ENCODE results near the gene NPFFR1. TPM values are rescaled to one million over a fixed set of nuclear protein-coding genes. Genes with fewer than 3 reads are reported as not detected.

The NPFFR1 gene
- total RNA-seq, 4 donors from 2014 or later = 0.16 TPM; not detected in 3

DNA sequence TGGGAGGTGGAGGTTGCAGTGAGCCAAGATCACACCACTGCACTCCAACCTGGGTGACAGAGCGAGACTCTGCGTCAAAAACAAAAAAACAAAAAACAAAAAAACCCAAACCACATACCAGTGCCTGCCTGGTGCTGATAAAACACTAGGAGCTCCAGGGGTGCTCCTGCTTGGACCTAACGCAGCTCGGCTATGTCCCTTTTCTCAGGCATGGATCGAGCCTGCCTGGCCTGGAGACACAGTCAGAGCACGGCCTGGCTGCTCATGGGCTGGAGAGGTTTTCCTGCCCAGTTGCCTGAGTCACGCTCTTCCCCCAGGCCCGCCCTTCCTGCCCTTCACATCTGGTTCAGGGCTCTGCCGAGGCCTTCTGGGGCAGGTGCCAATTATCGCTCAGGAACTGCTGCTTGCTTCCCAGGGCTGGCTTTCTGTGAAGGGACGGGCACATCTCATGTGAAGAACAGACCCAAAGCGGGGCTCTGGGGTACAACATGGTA is 12.6 kb upstream of the NPFFR1 start:
- TF ChIP-seq POLR2A (IDR thresholded peaks at IDR 0.05) (no peak), POLR2AphosphoS5 (IDR thresholded peaks at IDR 0.05) (peak in 2 of 3 donors; percentile 11 to 23)
- Histone ChIP-seq H3K27me3 (no peaks in the 10 kb centered on the region), H3K4me3 (no peak overlapping the region), H3K9me3 (no peaks in the 10 kb centered on the region), H3K27ac (peak overlapping the region; percentile 34 to 66 (median 48)), H3K4me1 (peaks cover 0 to 8% (median 0%) of the 10 kb centered on the region in 4 donors), H3K36me3 (no peaks in the 10 kb centered on the region)
- intact Hi-C loops (cut with DNase I; ENCODE audit: low total_unique reads) (no loop called here), in situ Hi-C loops (cut with MboI; ENCODE audit: low pct_ligation_motif_present in 1 of 4, low pct_unique_long_range_greater_than_20kb in 1 of 4, low sequenced_read_pairs in 3 of 4) (no loop called here)
- 54 to 69% methylated on average over 10 to 12 of the region's 12 CpGs for WGBS, 2 donors (ENCODE audit: low coverage in 1 of 2)
- peak; percentile 66 for DNase-seq

DNA sequence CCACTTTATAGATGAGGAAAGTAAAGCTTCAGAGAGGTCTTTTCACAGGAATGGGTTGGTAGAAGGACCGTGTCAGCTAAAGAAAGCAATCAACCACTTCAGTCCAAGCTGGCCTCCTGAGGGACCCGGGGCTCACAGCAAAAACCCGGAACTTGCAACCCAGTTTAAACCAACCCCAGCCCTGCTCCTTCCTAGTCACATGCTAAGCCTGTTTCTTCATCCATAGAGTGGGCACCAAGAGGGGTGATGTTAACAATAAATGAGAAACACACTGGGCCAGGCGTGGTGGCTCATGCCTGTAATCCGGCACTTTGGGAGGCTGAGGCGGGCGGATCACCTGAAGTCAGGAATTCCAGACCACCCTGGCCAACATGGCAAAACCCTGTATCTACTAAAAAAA is 12.1 kb upstream of the NPFFR1 start:
- intact Hi-C loops (cut with DNase I; ENCODE audit: low total_unique reads) = no loop called here
- no peak for TF ChIP-seq EP300 (IDR thresholded peaks at IDR 0.05; ENCODE audit: low read depth)
- no peak for TF ChIP-seq POLR2AphosphoS5 (IDR thresholded peaks at IDR 0.05)
- TF ChIP-seq, protein P1, sequence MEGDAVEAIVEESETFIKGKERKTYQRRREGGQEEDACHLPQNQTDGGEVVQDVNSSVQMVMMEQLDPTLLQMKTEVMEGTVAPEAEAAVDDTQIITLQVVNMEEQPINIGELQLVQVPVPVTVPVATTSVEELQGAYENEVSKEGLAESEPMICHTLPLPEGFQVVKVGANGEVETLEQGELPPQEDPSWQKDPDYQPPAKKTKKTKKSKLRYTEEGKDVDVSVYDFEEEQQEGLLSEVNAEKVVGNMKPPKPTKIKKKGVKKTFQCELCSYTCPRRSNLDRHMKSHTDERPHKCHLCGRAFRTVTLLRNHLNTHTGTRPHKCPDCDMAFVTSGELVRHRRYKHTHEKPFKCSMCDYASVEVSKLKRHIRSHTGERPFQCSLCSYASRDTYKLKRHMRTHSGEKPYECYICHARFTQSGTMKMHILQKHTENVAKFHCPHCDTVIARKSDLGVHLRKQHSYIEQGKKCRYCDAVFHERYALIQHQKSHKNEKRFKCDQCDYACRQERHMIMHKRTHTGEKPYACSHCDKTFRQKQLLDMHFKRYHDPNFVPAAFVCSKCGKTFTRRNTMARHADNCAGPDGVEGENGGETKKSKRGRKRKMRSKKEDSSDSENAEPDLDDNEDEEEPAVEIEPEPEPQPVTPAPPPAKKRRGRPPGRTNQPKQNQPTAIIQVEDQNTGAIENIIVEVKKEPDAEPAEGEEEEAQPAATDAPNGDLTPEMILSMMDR (IDR thresholded peaks at IDR 0.05) = no peak
- Histone ChIP-seq H3K36me3 (no peaks in the 10 kb centered on the region), H3K4me3 (no peak overlapping the region), H3K27me3 (no peaks in the 10 kb centered on the region), H3K27ac (peak overlapping the region; percentile 34 to 66 (median 48)), H3K9me3 (no peaks in the 10 kb centered on the region), H3K4me1 (peaks cover 0 to 8% (median 0%) of the 10 kb centered on the region in 4 donors)
- in situ Hi-C loops (cut with MboI; ENCODE audit: low pct_ligation_motif_present in 1 of 4, low pct_unique_long_range_greater_than_20kb in 1 of 4, low sequenced_read_pairs in 3 of 4) = no loop called here
- 89 to 100% methylated on average over 2 to 7 of the region's 7 CpGs for WGBS, 2 donors (ENCODE audit: low coverage in 1 of 2)
- DNase-seq = no peak

DNA sequence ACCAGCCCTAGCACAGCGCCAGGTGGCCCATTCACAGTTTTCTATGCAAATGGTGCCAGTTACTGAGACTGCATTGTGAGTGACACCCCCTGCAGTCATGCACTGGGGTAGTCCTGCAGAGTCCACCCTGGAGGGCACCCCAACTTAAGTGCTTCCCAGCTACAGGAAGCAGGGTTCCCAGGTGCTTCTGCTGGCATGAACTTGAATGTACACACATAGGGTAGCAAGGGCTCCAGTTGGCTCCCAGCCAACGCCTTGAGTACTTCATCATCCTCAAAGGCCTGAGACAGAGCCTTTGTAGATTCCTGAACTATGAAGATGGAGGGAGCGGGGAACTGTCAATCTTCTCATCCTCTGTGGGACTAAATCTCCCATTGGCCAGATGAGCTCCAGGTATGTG is 11.5 kb upstream of the NPFFR1 start:
- TF ChIP-seq POLR2AphosphoS5 (IDR thresholded peaks at IDR 0.05) (no peak), EP300 (IDR thresholded peaks at IDR 0.05; ENCODE audit: low read depth) (no peak), POLR2A (IDR thresholded peaks at IDR 0.05) (no peak)
- TF ChIP-seq, protein P1 (IDR thresholded peaks at IDR 0.05) = no peak
- H3K9me3 ChIP-seq = no peaks in the 10 kb centered on the region
- in situ Hi-C loops (cut with MboI; ENCODE audit: low pct_ligation_motif_present in 1 of 4, low pct_unique_long_range_greater_than_20kb in 1 of 4, low sequenced_read_pairs in 3 of 4) (no loop called here), intact Hi-C loops (cut with DNase I; ENCODE audit: low total_unique reads) (no loop called here)
- no peaks in the 10 kb centered on the region for H3K36me3 ChIP-seq
- H3K27me3 ChIP-seq = no peaks in the 10 kb centered on the region
- H3K4me3 ChIP-seq = no peak overlapping the region
- peaks cover 0 to 8% (median 0%) of the 10 kb centered on the region in 4 donors for H3K4me1 ChIP-seq
- 90% methylated on average over 3 of the region's 3 CpGs; no CpG with 5 or more reads in 1 of the 2 donors for WGBS, 2 donors (ENCODE audit: low coverage in 1 of 2)
- H3K27ac ChIP-seq = no peak overlapping the region
- DNase-seq = no peak

DNA sequence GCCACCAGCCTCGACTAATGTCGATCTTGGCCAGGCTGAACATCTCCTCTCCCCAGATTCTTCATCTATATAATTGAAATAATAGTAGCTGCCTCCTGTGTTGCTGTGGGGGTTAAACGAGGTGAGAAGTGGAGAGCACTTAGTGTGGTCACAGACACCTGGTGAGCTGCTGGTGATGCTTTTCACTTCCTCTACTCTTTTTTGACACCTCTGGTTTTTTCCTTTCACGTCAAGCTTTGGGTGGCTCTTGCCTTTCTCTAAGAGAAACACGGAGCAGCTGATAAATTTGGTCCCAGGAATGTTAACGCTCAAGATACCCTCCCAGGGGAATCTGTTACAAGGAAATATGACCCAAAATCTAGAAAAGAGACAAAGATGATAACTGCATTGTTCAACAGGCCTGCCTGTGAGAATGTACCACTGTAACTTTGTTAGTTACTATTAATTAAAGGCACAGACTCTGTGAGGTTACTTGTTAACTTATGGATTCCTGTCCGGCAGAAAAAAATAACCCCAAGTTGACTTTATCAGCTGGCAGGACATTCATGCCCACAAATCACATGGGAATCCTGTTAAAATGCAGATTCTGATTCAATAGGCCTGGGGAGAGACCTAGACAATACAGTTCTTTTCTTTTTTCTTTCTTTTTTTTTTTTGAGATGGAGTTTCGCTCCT is 9.5 kb upstream of the NPFFR1 start:
- Histone ChIP-seq H3K27ac (no peak overlapping the region), H3K36me3 (no peaks in the 10 kb centered on the region), H3K27me3 (no peaks in the 10 kb centered on the region), H3K4me1 (peaks cover 0 to 8% (median 0%) of the 10 kb centered on the region in 4 donors), H3K9me3 (no peaks in the 10 kb centered on the region), H3K4me3 (no peak overlapping the region)
- in situ Hi-C loops (cut with MboI; ENCODE audit: low pct_ligation_motif_present in 1 of 4, low pct_unique_long_range_greater_than_20kb in 1 of 4, low sequenced_read_pairs in 3 of 4) (no loop called here), intact Hi-C loops (cut with DNase I; ENCODE audit: low total_unique reads) (no loop called here)
- DNase-seq = no peak
- WGBS, 2 donors (ENCODE audit: low coverage in 1 of 2) = 85 to 87% methylated on average over 3 to 8 of the region's 8 CpGs
- TF ChIP-seq POLR2AphosphoS5 (IDR thresholded peaks at IDR 0.05) (no peak), POLR2A (IDR thresholded peaks at IDR 0.05) (no peak), EP300 (IDR thresholded peaks at IDR 0.05; ENCODE audit: low read depth) (no peak)
- TF ChIP-seq, protein P1 (IDR thresholded peaks at IDR 0.05) = no peak

All from transverse colon (tissue), 4 donors.